Trophoblast cell (in vitro differentiated cells and primary cell): Measurements from ENCODE around the gene KIRREL3.

Source experiments
- DNase-seq, 2 donors: peaks; one replicate each; pipeline ENCODE4 v3.0.0-alpha.2; 2016
- H2AFZ ChIP-seq: 2 replicates; pipeline ENCODE4 v1.6.1; 2013; ENCODE audit warnings: low read length, moderate library complexity, mild to moderate bottlenecking; ENCODE audit not compliant: insufficient read depth, poor library complexity
- H2AK5ac ChIP-seq: 2 replicates; pipeline ENCODE4 v1.6.1; 2013; ENCODE audit warnings: mild to moderate bottlenecking, low read length
- H2BK120ac ChIP-seq: 2 replicates; pipeline ENCODE4 v1.6.1; 2013; ENCODE audit warnings: low read length, mild to moderate bottlenecking, moderate library complexity; ENCODE audit not compliant: insufficient read depth, poor library complexity
- H2BK12ac ChIP-seq: 2 replicates; pipeline ENCODE4 v1.6.1; 2013; ENCODE audit warnings: mild to moderate bottlenecking, low read length, moderate library complexity
- H2BK5ac ChIP-seq: 2 replicates; pipeline ENCODE4 v1.6.1; 2013; ENCODE audit warnings: low read length, low read depth, moderate library complexity, mild to moderate bottlenecking; ENCODE audit not compliant: poor library complexity
- H3K14ac ChIP-seq: 2 replicates; pipeline ENCODE4 v1.6.1; 2013; ENCODE audit warnings: mild to moderate bottlenecking, low read length
- H3K18ac ChIP-seq: 2 replicates; pipeline ENCODE4 v1.6.1; 2013; ENCODE audit warnings: mild to moderate bottlenecking, low read length
- H3K23ac ChIP-seq: 2 replicates; pipeline ENCODE4 v1.6.1; 2013; ENCODE audit warnings: low read length
- H3K27ac ChIP-seq: 2 replicates; pipeline ENCODE4 v1.5.1; 2013; ENCODE audit warnings: low read depth, mild to moderate bottlenecking, inconsistent platforms, low read length, moderate library complexity
- H3K27me3 ChIP-seq: 2 replicates; pipeline ENCODE4 v1.6.1; 2013; ENCODE audit warnings: inconsistent platforms, mild to moderate bottlenecking, low read length, moderate library complexity; ENCODE audit not compliant: insufficient read depth
- H3K36me3 ChIP-seq, 2 experiments: 1 replicate in 1 of 2; 2 replicates in 1 of 2; pipeline ENCODE4 v1.6.1; 2013; ENCODE audit warnings: low read length in 2 of 2, mild to moderate bottlenecking in 2 of 2, moderate library complexity in 1 of 2; ENCODE audit not compliant: insufficient read depth in 2 of 2, control insufficient read depth in 1 of 2
- H3K4ac ChIP-seq: 2 replicates; pipeline ENCODE4 v1.6.1; 2013; ENCODE audit warnings: low read depth, mild to moderate bottlenecking, low read length, moderate library complexity
- H3K4me1 ChIP-seq, 2 experiments: 1 replicate in 1 of 2; 2 replicates in 1 of 2; pipeline ENCODE4 v1.6.1; 2013; ENCODE audit warnings: low read length in 2 of 2, mild to moderate bottlenecking in 2 of 2, moderate library complexity in 1 of 2; ENCODE audit not compliant: insufficient read depth in 2 of 2, control insufficient read depth in 1 of 2
- H3K4me2 ChIP-seq: 2 replicates; pipeline ENCODE4 v1.6.1; 2013; ENCODE audit warnings: inconsistent platforms, mild to moderate bottlenecking, low read length, moderate library complexity
- H3K4me3 ChIP-seq: 2 replicates; pipeline ENCODE4 v1.5.1; 2013; ENCODE audit warnings: mild to moderate bottlenecking, low read depth, low read length, inconsistent platforms
- H3K79me1 ChIP-seq: one replicate; pipeline ENCODE4 v1.6.1; 2013; ENCODE audit warnings: low read length
- H3K79me2 ChIP-seq: 2 replicates; pipeline ENCODE4 v1.6.1; 2013; ENCODE audit warnings: low read length, mild to moderate bottlenecking; ENCODE audit not compliant: control insufficient read depth, insufficient read depth, poor library complexity
- H3K9ac ChIP-seq: 2 replicates; pipeline ENCODE4 v1.6.1; 2013; ENCODE audit warnings: mild to moderate bottlenecking, low read length
- H3K9me3 ChIP-seq: 2 replicates; pipeline ENCODE4 v1.6.1; 2013; ENCODE audit warnings: low read depth, mild to moderate bottlenecking, control low read depth, inconsistent platforms, low read length; ENCODE audit not compliant: insufficient read depth
- H4K12ac ChIP-seq: 2 replicates; pipeline ENCODE4 v1.6.1; 2013; ENCODE audit warnings: low read depth, mild to moderate bottlenecking, low read length, moderate library complexity
- H4K8ac ChIP-seq: 2 replicates; pipeline ENCODE4 v1.6.1; 2013; ENCODE audit warnings: low read depth, mild to moderate bottlenecking, low read length, moderate library complexity
- H4K91ac ChIP-seq: one replicate; pipeline ENCODE4 v1.6.1; 2013; ENCODE audit warnings: low read depth, mild to moderate bottlenecking, low read length, moderate library complexity
- WGBS: extraction: QIAGEN DNeasy Blood & Tissue Kit; methylation state at CpG from one replicate; pipeline ENCODE4 v1.1.7; 2013; ENCODE audit warnings: missing lambda C conversion rate; ENCODE audit not compliant: insufficient read length, insufficient coverage; ENCODE audit errors: extremely low coverage; 5-methylcytosine and 5-hydroxymethylcytosine counted together

The KIRREL3 gene

DNA sequence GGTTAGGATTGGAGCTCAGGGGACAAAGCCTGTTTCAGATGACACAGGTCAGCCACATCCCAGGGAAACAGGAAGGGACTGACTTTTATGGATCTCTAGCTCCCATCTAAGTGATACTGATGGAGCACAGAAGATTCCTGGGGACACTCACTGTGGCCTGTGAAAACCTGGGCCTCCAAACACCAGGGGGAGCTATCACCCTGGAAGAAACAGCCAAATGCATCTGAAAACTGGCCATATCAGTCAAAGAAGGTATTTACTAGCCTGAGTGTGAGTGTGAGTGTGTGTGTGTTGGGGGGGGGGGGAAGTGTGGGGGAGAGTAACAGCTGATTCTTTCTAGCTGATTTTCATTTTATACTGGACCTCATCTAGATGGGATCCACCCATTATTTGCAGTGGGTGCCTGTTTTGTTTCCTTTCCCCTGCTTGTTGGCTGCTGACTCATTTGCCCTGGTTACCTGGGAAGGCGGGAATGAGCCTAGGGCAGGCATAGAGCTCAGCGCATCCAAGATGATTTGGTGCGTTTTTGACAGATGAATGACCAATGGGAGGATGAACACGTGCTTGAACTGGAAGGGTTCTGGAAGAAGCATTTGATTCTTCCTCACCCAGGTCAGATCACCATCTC lies 284.0 kb downstream of the KIRREL3 start:
- Histone ChIP-seq H3K23ac (no peak overlapping the region), H3K79me1 (no peaks in the 10 kb centered on the region), H2AK5ac (no peak overlapping the region), H3K27me3 (no peaks in the 10 kb centered on the region), H3K79me2 (no peaks in the 10 kb centered on the region), H3K4ac (no peak overlapping the region), H4K12ac (no peak overlapping the region), H3K9ac (no peak overlapping the region), H4K8ac (no peak overlapping the region), H2AFZ (no peak overlapping the region), H3K18ac (no peak overlapping the region), H4K91ac (no peak overlapping the region), H3K27ac (no peak overlapping the region), H3K4me2 (no peak overlapping the region), H2BK5ac (no peak overlapping the region), H3K36me3 (no peaks in the 10 kb centered on the region), H2BK12ac (no peak overlapping the region), H3K4me3 (no peak overlapping the region), H3K14ac (no peak overlapping the region), H3K9me3 (peaks cover 1% of the 10 kb centered on the region), H2BK120ac (no peak overlapping the region), H3K4me1 (no peaks in the 10 kb centered on the region)
- peak; percentile 14 to 67 for DNase-seq
- no CpG with 5 or more reads among the region's 4 CpGs for WGBS

- no CpG with 5 or more reads among the region's 6 CpGs for WGBS
- Histone ChIP-seq H4K8ac (no peak overlapping the region), H2BK12ac (no peak overlapping the region), H3K27ac (no peak overlapping the region), H2BK5ac (no peak overlapping the region), H3K36me3 (no peaks in the 10 kb centered on the region), H3K14ac (no peak overlapping the region), H3K79me1 (no peaks in the 10 kb centered on the region), H3K79me2 (no peaks in the 10 kb centered on the region), H2AK5ac (no peak overlapping the region), H3K9ac (no peak overlapping the region), H3K4ac (no peak overlapping the region), H4K91ac (no peak overlapping the region), H3K4me3 (no peak overlapping the region), H2BK120ac (no peak overlapping the region), H4K12ac (no peak overlapping the region), H3K9me3 (peaks cover 4% of the 10 kb centered on the region), H2AFZ (no peak overlapping the region), H3K4me2 (no peak overlapping the region), H3K18ac (no peak overlapping the region), H3K4me1 (no peaks in the 10 kb centered on the region), H3K27me3 (no peaks in the 10 kb centered on the region), H3K23ac (peak overlapping the region; percentile 11)
- no peak for DNase-seq
Measured at GRCh38 chr11:126713806-126714205, 286.8 kb downstream of the KIRREL3 start.

DNA sequence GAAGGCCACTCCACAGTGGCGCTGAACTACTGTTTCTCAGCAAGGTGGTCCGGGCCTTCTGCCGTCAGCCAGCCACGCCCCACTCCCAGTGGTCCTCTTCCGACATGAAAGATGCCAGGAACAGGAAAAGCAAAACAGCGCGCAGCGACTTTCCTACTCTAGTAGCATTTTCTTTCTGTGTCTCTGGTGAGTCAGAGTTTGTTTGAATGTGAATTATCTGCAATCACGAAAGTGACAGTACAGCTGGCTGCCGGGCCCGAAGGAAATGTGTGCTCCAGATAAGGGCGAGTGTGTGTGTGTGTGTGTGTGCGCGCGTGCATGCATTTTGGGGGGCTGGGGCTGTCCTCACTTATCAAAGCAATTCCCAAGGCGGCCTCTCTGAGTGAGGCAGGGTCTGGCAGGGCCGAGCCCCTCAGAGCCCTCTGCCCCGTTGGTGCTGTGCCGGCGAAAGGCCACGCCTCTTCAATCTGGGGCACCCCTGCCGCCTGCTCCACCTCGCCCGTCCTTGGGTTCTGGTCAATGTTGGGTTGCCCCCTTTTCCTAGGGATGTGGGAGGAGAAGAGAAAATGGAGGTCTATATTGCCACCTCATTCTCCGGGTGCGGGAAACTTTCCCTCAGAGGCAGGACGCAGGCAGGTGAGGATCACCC lies 288.5 kb downstream of the KIRREL3 start:
- no peaks in the 10 kb centered on the region for H3K79me2 ChIP-seq
- no peaks in the 10 kb centered on the region for H3K79me1 ChIP-seq
- no peak overlapping the region for H2BK5ac ChIP-seq
- H3K36me3 ChIP-seq = no peaks in the 10 kb centered on the region
- H3K23ac ChIP-seq = no peak overlapping the region
- no peak overlapping the region for H2BK12ac ChIP-seq
- H4K91ac ChIP-seq = no peak overlapping the region
- no peak overlapping the region for H2AK5ac ChIP-seq
- no peak overlapping the region for H3K4ac ChIP-seq
- H3K27me3 ChIP-seq = no peaks in the 10 kb centered on the region
- no CpG with 5 or more reads among the region's 27 CpGs for WGBS
- H3K9ac ChIP-seq = no peak overlapping the region
- peaks cover 4% of the 10 kb centered on the region for H3K9me3 ChIP-seq
- H3K27ac ChIP-seq = no peak overlapping the region
- DNase-seq = no peak
- H3K4me2 ChIP-seq = no peak overlapping the region
- H4K8ac ChIP-seq = no peak overlapping the region
- H3K14ac ChIP-seq = no peak overlapping the region
- no peak overlapping the region for H2AFZ ChIP-seq
- no peaks in the 10 kb centered on the region for H3K4me1 ChIP-seq
- H2BK120ac ChIP-seq = no peak overlapping the region
- no peak overlapping the region for H3K4me3 ChIP-seq
- no peak overlapping the region for H4K12ac ChIP-seq
- H3K18ac ChIP-seq = no peak overlapping the region

DNA sequence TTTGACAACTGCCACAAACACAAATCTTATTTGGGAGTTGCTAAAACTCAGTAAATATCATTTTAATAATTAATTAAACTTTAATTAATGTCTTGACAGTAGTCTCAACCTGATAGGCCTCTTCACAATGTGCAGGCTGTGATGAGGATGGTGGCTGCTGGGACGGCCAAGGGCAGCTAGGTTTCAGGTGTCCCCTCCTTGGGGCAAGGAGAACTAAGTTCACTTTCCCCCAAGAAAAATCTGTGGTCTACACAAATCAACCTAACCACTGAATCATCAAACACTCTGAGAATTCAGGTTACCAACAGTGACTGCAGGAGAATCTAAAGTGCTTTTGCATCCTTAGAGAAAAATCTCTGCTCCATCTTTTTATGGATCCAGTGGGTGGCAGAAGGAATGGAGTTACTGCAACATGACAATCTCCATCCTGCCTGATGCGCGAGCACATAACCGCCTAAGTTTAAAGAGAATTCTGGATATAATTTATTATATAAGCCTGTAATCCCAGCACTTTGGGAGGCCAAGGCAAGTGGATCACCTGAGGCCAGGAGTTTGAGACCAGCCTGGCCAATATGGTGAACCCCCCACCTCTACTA lies 289.7 kb downstream of the KIRREL3 start:
- DNase-seq = no peak
- H3K79me2 ChIP-seq = no peaks in the 10 kb centered on the region
- no peak overlapping the region for H2AK5ac ChIP-seq
- H3K27me3 ChIP-seq = no peaks in the 10 kb centered on the region
- no peak overlapping the region for H2BK120ac ChIP-seq
- H3K27ac ChIP-seq = no peak overlapping the region
- H3K4me1 ChIP-seq = no peaks in the 10 kb centered on the region
- no peak overlapping the region for H2BK12ac ChIP-seq
- no peak overlapping the region for H4K12ac ChIP-seq
- H3K18ac ChIP-seq = no peak overlapping the region
- H3K79me1 ChIP-seq = no peaks in the 10 kb centered on the region
- no peak overlapping the region for H3K9ac ChIP-seq
- H4K91ac ChIP-seq = no peak overlapping the region
- H4K8ac ChIP-seq = no peak overlapping the region
- H3K4me3 ChIP-seq = no peak overlapping the region
- no peaks in the 10 kb centered on the region for H3K36me3 ChIP-seq
- H3K9me3 ChIP-seq = peaks cover 4% of the 10 kb centered on the region
- no peak overlapping the region for H2BK5ac ChIP-seq
- no peak overlapping the region for H3K23ac ChIP-seq
- H3K4ac ChIP-seq = no peak overlapping the region
- no CpG with 5 or more reads among the region's 4 CpGs for WGBS
- no peak overlapping the region for H3K14ac ChIP-seq
- H2AFZ ChIP-seq = no peak overlapping the region
- no peak overlapping the region for H3K4me2 ChIP-seq
